Measurements from ENCODE around the gene ADD2. TPM values are rescaled to one million over a fixed set of nuclear protein-coding genes. Genes with fewer than 3 reads are reported as not detected.

The ADD2 gene
- total and polyA plus RNA-seq, 4 donors, result 0.08 to 156 (median 0.16) TPM; not detected in 1

- DNase-seq (ENCODE audit: low spot score), result no peak
Measured at GRCh38 chr2:70768590-70769085, 638 bp upstream of the ADD2 start.

GRCh38 chr2:70767079-70767698 is 811 bp downstream of the ADD2 start:
- Histone ChIP-seq H3K36me3 (ENCODE audit: control insufficient read depth in 4 of 4, insufficient read depth in 3 of 4, low read depth in 1 of 4, low read length in 3 of 4) (no peaks in the 10 kb centered on the region), H3K4me1 (ENCODE audit: control insufficient read depth in 4 of 4, insufficient read depth in 4 of 4, low read length in 3 of 4) (peaks cover 3 to 13% (median 10%) of the 10 kb centered on the region in 4 donors), H3K27me3 (ENCODE audit: control insufficient read depth in 4 of 4, insufficient read depth in 4 of 4, low read length in 3 of 4) (peaks cover 0 to 11% (median 2%) of the 10 kb centered on the region in 4 donors), H3K9ac (ENCODE audit: low read depth in 1 of 2, low read length in 2 of 2) (no peak overlapping the region), H3K27ac (ENCODE audit: low read depth in 1 of 2, low read length in 2 of 2) (no peak overlapping the region), H3K9me3 (ENCODE audit: control insufficient read depth in 4 of 4, low read length in 3 of 4) (no peaks in the 10 kb centered on the region), H3K4me3 (ENCODE audit: low read depth in 1 of 3, low read length in 3 of 3) (peak overlapping the region in 1 of 3 donors; percentile 40)
- 4% methylated on average over 51 of the region's 51 CpGs for WGBS
- DNase-seq (ENCODE audit: low spot score), result no peak
- TF ChIP-seq FOXA2 (IDR thresholded peaks at IDR 0.05) (no peak), YY1 (IDR thresholded peaks at IDR 0.05) (no peak), REST (IDR thresholded peaks at IDR 0.05) (no peak), RAD21 (IDR thresholded peaks at IDR 0.05) (no peak), JUND (IDR thresholded peaks at IDR 0.05) (no peak), NR2F2 (IDR thresholded peaks at IDR 0.05) (no peak), ZBTB33 (IDR thresholded peaks at IDR 0.05) (no peak), HNF4G (IDR thresholded peaks at IDR 0.05) (no peak), SP1 (IDR thresholded peaks at IDR 0.05) (no peak), RXRA (IDR thresholded peaks at IDR 0.05) (no peak), FOXA1 (IDR thresholded peaks at IDR 0.05) (no peak), ATF3 (IDR thresholded peaks at IDR 0.05) (no peak), EGR1 (IDR thresholded peaks at IDR 0.05; ENCODE audit: low read depth in 2 of 2) (no peak), CTCF (IDR thresholded peaks at IDR 0.05; ENCODE audit: low read depth, low read length, missing input control) (no peak), GABPA (IDR thresholded peaks at IDR 0.05 in 1 of 2, conservative IDR thresholded peaks at IDR 0.05 in 1 of 2) (no peak)

More at GRCh38 chr2:70768590-70769085, 638 bp upstream of the ADD2 start:
- no peaks in the 10 kb centered on the region for H3K9me3 ChIP-seq (ENCODE audit: control insufficient read depth in 4 of 4, low read length in 3 of 4)
- H3K27me3 ChIP-seq (ENCODE audit: control insufficient read depth in 4 of 4, insufficient read depth in 4 of 4, low read length in 3 of 4), result peaks cover 0 to 11% (median 4%) of the 10 kb centered on the region in 4 donors
- TF ChIP-seq YY1 (IDR thresholded peaks at IDR 0.05) (no peak), SP1 (IDR thresholded peaks at IDR 0.05) (no peak), HNF4A (conservative IDR thresholded peaks at IDR 0.05) (no peak), FOXA1 (IDR thresholded peaks at IDR 0.05) (no peak), GABPA (IDR thresholded peaks at IDR 0.05 in 1 of 2, conservative IDR thresholded peaks at IDR 0.05 in 1 of 2) (no peak)
- no peaks in the 10 kb centered on the region for H3K36me3 ChIP-seq (ENCODE audit: control insufficient read depth in 4 of 4, insufficient read depth in 3 of 4, low read depth in 1 of 4, low read length in 3 of 4)
- no peak overlapping the region for H3K4me3 ChIP-seq (ENCODE audit: low read depth in 1 of 3, low read length in 3 of 3)
- H3K27ac ChIP-seq (ENCODE audit: low read depth in 1 of 2, low read length in 2 of 2), result no peak overlapping the region
- WGBS, result 61% methylated on average over 7 of the region's 7 CpGs
- peaks cover 3 to 13% (median 10%) of the 10 kb centered on the region in 4 donors for H3K4me1 ChIP-seq (ENCODE audit: control insufficient read depth in 4 of 4, insufficient read depth in 4 of 4, low read length in 3 of 4)
- no peak overlapping the region for H3K9ac ChIP-seq (ENCODE audit: low read depth in 1 of 2, low read length in 2 of 2)

All from liver (tissue), 9 donors.